ENCODE measurements around the gene THSD4.

THSD4 gene

DNA sequence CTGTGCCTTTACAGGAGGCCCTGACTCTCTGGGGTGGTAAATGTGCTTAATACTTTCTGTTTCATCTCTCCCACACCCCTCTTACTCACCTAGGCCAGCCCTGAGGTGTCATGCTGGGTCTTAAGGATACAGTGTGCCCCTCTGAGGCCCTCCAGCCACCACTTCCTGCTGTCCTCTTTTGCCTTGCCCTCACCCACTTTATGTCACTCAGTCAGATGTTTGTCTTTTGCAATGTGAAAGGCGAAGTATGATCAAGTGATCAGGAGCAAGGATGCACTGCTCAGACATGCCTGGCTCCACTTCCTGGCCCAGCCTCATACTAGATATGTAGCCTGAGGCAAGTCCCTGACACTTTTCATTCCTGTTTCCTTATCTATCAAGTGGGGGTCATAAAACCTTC lies 356.1 kb downstream of the THSD4 start:
- Histone ChIP-seq H3K27ac (ENCODE audit: low read length) (no peak overlapping the region), H3K9ac (ENCODE audit: low read length in 2 of 2) (no peak overlapping the region), H3K4me1 (ENCODE audit: control insufficient read depth, insufficient read depth, low read length) (no peaks in the 10 kb centered on the region), H3K9me3 (ENCODE audit: control insufficient read depth in 2 of 2, low read length in 2 of 2) (no peaks in the 10 kb centered on the region), H3K36me3 (ENCODE audit: control insufficient read depth in 2 of 2, insufficient read depth in 2 of 2, low read length in 2 of 2) (no peaks in the 10 kb centered on the region), H3K4me3 (ENCODE audit: low read length in 2 of 2) (no peak overlapping the region), H3K27me3 (ENCODE audit: control insufficient read depth in 1 of 2, insufficient read depth in 2 of 2, low read length in 2 of 2) (no peaks in the 10 kb centered on the region)

DNA sequence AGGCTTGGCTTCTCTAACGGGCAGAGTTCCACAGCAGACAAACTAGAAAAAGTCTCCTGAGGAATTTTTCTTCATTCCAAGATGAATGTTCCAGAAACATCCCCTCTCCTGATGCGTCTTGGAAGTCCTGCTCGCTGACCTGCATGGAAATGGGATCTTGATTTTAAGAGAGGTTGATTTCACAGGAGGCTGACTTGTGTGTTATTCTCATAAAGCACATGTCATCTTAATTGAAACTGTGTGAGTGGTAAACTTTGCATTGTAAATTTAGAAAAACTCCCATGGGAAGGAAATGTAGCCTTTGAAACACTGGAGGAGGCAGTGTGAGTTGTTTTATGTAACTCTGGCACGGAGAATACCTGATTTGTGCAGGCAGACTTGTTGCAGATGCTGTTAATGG lies 357.3 kb downstream of the THSD4 start:
- H3K4me1 ChIP-seq (ENCODE audit: control insufficient read depth, insufficient read depth, low read length), result no peaks in the 10 kb centered on the region
- H3K9ac ChIP-seq (ENCODE audit: low read length in 2 of 2), result no peak overlapping the region
- no peak overlapping the region for H3K4me3 ChIP-seq (ENCODE audit: low read length in 2 of 2)
- H3K27ac ChIP-seq (ENCODE audit: low read length), result no peak overlapping the region
- H3K9me3 ChIP-seq (ENCODE audit: control insufficient read depth in 2 of 2, low read length in 2 of 2), result no peaks in the 10 kb centered on the region
- H3K27me3 ChIP-seq (ENCODE audit: control insufficient read depth in 1 of 2, insufficient read depth in 2 of 2, low read length in 2 of 2), result no peaks in the 10 kb centered on the region
- H3K36me3 ChIP-seq (ENCODE audit: control insufficient read depth in 2 of 2, insufficient read depth in 2 of 2, low read length in 2 of 2), result no peaks in the 10 kb centered on the region

DNA sequence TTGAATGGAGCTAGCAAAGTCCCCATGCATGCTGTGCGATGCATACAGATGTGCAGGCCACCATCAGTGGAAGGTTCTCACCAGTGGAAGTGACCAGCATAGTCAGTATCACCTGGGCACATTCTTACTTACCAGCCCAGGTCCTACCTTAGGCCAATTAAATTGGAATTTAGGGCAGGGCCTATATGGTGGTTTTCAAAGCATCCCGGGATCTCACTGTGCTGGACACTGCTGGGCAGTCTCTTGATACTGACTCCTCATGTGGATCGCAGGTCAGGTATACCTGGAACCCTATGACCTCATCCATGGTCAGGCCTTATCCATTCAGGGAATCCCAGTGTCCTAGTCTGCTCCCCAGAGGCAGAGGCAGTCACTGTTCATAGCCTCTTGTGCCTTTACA lies 358.5 kb downstream of the THSD4 start:
- Histone ChIP-seq H3K27me3 (ENCODE audit: control insufficient read depth in 1 of 2, insufficient read depth in 2 of 2, low read length in 2 of 2) (no peaks in the 10 kb centered on the region), H3K36me3 (ENCODE audit: control insufficient read depth in 2 of 2, insufficient read depth in 2 of 2, low read length in 2 of 2) (no peaks in the 10 kb centered on the region)

DNA sequence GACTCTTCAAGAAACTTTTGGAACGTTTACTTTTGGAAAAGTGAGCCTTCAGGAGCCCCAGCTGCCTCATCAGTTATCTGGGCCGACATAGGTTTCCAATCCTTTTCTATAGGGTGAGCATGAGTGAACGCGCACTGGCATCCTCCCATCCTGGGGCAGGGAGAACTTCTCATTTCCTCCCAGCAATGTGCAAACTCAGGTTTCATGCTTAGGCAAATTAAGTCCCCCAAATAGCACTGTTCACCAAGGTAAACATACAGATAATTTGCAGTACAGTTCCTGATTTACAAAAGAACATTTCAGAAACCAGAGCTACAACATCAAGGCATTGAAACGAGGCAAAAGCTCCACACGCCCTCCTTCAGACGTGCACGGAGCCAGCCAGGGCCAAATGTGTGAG lies 361.6 kb downstream of the THSD4 start:
- no peaks in the 10 kb centered on the region for H3K36me3 ChIP-seq (ENCODE audit: control insufficient read depth in 2 of 2, insufficient read depth in 2 of 2, low read length in 2 of 2)
- H3K9me3 ChIP-seq (ENCODE audit: control insufficient read depth in 2 of 2, low read length in 2 of 2), result no peaks in the 10 kb centered on the region
- no peak overlapping the region for H3K27ac ChIP-seq (ENCODE audit: low read length)
- no peak overlapping the region for H3K4me3 ChIP-seq (ENCODE audit: low read length in 2 of 2)
- H3K27me3 ChIP-seq (ENCODE audit: control insufficient read depth in 1 of 2, insufficient read depth in 2 of 2, low read length in 2 of 2), result no peaks in the 10 kb centered on the region
- H3K4me1 ChIP-seq (ENCODE audit: control insufficient read depth, insufficient read depth, low read length), result no peaks in the 10 kb centered on the region
- no peak overlapping the region for H3K9ac ChIP-seq (ENCODE audit: low read length in 2 of 2)

More for the DNA sequence above, 358.5 kb downstream of the THSD4 start:
- no peak overlapping the region for H3K27ac ChIP-seq (ENCODE audit: low read length)
- H3K9me3 ChIP-seq (ENCODE audit: control insufficient read depth in 2 of 2, low read length in 2 of 2), result no peaks in the 10 kb centered on the region
- no peak overlapping the region for H3K9ac ChIP-seq (ENCODE audit: low read length in 2 of 2)
- no peak overlapping the region for H3K4me3 ChIP-seq (ENCODE audit: low read length in 2 of 2)
- H3K4me1 ChIP-seq (ENCODE audit: control insufficient read depth, insufficient read depth, low read length), result no peaks in the 10 kb centered on the region

DNA sequence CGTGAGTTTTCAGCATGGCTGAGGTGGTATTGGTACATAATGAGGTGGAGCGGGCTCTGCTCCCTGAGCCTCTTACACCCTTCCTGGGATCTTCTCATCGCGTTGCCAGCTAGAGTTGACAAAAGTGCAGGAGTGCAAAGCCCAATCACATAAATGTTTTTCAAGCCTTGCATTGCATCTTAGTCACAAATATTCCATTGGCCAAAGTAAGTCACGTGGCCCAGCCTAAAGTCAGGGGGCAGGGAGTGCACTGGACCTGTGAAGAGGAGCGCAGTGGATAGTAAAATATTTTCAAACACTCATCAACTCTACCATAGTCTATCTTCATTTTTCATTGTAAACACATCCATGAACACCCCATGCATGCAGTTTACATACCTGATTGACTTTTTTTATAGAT lies 365.3 kb downstream of the THSD4 start:
- Histone ChIP-seq H3K9me3 (ENCODE audit: control insufficient read depth in 2 of 2, low read length in 2 of 2) (no peaks in the 10 kb centered on the region), H3K4me3 (ENCODE audit: low read length in 2 of 2) (no peak overlapping the region), H3K9ac (ENCODE audit: low read length in 2 of 2) (no peak overlapping the region), H3K36me3 (ENCODE audit: control insufficient read depth in 2 of 2, insufficient read depth in 2 of 2, low read length in 2 of 2) (no peaks in the 10 kb centered on the region), H3K27ac (ENCODE audit: low read length) (no peak overlapping the region), H3K27me3 (ENCODE audit: control insufficient read depth in 1 of 2, insufficient read depth in 2 of 2, low read length in 2 of 2) (no peaks in the 10 kb centered on the region), H3K4me1 (ENCODE audit: control insufficient read depth, insufficient read depth, low read length) (no peaks in the 10 kb centered on the region)

DNA sequence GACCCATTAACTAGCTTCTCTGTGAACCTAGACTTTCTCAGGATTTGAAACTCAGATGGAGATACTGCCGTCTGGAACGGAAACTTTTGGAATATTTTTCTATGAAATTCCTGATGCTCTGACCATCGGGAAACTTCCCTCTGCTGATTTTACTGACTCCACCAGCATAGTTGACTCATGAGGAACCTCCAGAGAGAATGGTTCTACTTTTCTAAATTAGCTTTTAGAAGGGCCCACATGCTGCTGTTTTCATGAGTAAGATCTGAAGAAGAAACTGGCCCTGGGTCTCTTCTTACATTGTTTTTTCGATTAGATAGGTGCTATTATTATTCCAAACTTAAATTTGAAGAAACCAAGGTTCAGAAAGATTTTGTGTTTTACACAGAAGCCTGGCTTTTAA lies 368.8 kb downstream of the THSD4 start:
- no peak overlapping the region for H3K4me3 ChIP-seq (ENCODE audit: low read length in 2 of 2)
- no peaks in the 10 kb centered on the region for H3K36me3 ChIP-seq (ENCODE audit: control insufficient read depth in 2 of 2, insufficient read depth in 2 of 2, low read length in 2 of 2)
- H3K27ac ChIP-seq (ENCODE audit: low read length), result no peak overlapping the region
- no peaks in the 10 kb centered on the region for H3K4me1 ChIP-seq (ENCODE audit: control insufficient read depth, insufficient read depth, low read length)
- H3K27me3 ChIP-seq (ENCODE audit: control insufficient read depth in 1 of 2, insufficient read depth in 2 of 2, low read length in 2 of 2), result no peaks in the 10 kb centered on the region
- no peak overlapping the region for H3K9ac ChIP-seq (ENCODE audit: low read length in 2 of 2)
- H3K9me3 ChIP-seq (ENCODE audit: control insufficient read depth in 2 of 2, low read length in 2 of 2), result peaks cover 0 to 4% of the 10 kb centered on the region in 2 donors

DNA sequence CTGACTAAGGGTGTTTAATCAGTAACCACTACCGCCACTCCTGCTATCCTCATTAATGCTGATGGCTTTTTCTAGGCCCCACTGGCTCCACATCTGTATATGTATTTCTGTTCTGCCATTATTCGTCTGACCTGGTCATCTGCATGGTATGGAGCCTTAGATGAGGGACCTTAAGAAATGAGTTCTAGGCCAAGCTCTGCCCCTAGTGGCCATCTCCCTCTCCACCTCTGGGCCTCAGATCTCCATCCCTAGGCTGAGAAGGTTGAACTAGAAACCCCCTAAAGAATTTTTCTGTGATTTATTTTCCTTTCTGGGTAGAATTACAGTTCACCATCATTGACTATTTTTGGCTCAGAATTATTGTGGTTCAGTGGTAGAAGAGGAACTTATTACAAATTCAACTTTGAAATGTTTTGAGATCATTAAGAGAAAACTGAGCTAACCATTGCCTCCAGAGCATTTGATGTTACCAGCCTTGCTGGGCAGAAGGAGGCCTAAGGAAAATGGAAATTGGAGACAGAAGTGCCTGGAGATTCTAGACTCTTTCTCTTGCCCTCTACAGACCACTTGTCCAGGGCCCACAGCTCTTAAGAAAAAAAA lies 369.9 kb downstream of the THSD4 start:
- H3K27ac ChIP-seq (ENCODE audit: low read length), result no peak overlapping the region
- no peaks in the 10 kb centered on the region for H3K4me1 ChIP-seq (ENCODE audit: control insufficient read depth, insufficient read depth, low read length)
- H3K27me3 ChIP-seq (ENCODE audit: control insufficient read depth in 1 of 2, insufficient read depth in 2 of 2, low read length in 2 of 2), result no peaks in the 10 kb centered on the region
- no peak overlapping the region for H3K4me3 ChIP-seq (ENCODE audit: low read length in 2 of 2)
- H3K36me3 ChIP-seq (ENCODE audit: control insufficient read depth in 2 of 2, insufficient read depth in 2 of 2, low read length in 2 of 2), result no peaks in the 10 kb centered on the region
- H3K9ac ChIP-seq (ENCODE audit: low read length in 2 of 2), result no peak overlapping the region
- H3K9me3 ChIP-seq (ENCODE audit: control insufficient read depth in 2 of 2, low read length in 2 of 2), result peaks cover 0 to 4% of the 10 kb centered on the region in 2 donors

DNA sequence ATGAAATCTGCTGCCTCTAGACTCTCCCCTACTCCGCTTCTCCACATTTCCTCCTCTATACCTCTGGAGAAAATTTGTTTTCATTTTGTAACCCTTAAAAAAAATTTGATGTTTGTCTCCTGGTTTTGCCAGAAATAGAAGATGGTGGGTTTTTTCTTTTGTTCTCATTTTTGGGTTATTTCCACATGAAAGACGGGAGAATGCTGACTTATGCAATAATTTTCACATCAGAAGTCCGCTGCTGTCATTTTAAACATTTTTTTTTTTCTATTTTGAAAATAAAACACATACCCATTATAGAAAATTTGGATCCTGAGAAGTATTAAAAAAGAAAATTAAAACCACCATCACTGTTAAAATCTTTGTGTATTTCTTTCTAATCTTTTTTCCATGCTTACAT lies 374.3 kb downstream of the THSD4 start:
- no peak overlapping the region for H3K4me3 ChIP-seq (ENCODE audit: low read length in 2 of 2)
- no peaks in the 10 kb centered on the region for H3K36me3 ChIP-seq (ENCODE audit: control insufficient read depth in 2 of 2, insufficient read depth in 2 of 2, low read length in 2 of 2)
- no peak overlapping the region for H3K27ac ChIP-seq (ENCODE audit: low read length)
- no peaks in the 10 kb centered on the region for H3K27me3 ChIP-seq (ENCODE audit: control insufficient read depth in 1 of 2, insufficient read depth in 2 of 2, low read length in 2 of 2)
- no peak overlapping the region for H3K9ac ChIP-seq (ENCODE audit: low read length in 2 of 2)
- peaks cover 0 to 4% of the 10 kb centered on the region in 2 donors for H3K9me3 ChIP-seq (ENCODE audit: control insufficient read depth in 2 of 2, low read length in 2 of 2)
- no peaks in the 10 kb centered on the region for H3K4me1 ChIP-seq (ENCODE audit: control insufficient read depth, insufficient read depth, low read length)

DNA sequence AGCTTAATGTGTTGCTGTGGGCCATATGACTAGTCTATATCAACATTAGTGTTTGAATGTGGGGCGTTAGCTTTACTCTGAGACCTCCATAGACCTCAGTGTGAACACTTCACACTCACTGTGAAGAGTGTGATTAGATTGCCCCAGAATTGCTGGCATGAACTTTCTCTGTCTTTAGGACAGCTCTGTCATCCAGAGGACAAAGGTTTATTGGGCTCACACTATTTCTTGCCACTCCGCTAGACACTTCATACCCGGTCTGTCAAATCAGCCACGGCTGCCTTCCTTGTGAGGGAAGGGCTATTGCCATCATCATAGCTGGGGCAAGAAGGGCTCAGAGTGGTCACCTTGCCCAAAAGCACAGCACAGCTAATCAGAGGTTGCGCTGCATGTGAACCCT lies 378.3 kb downstream of the THSD4 start:
- Histone ChIP-seq H3K9me3 (ENCODE audit: control insufficient read depth in 2 of 2, low read length in 2 of 2) (no peaks in the 10 kb centered on the region), H3K27ac (ENCODE audit: low read length) (no peak overlapping the region), H3K4me3 (ENCODE audit: low read length in 2 of 2) (no peak overlapping the region), H3K4me1 (ENCODE audit: control insufficient read depth, insufficient read depth, low read length) (peaks cover 3% of the 10 kb centered on the region), H3K9ac (ENCODE audit: low read length in 2 of 2) (no peak overlapping the region), H3K27me3 (ENCODE audit: control insufficient read depth in 1 of 2, insufficient read depth in 2 of 2, low read length in 2 of 2) (no peaks in the 10 kb centered on the region), H3K36me3 (ENCODE audit: control insufficient read depth in 2 of 2, insufficient read depth in 2 of 2, low read length in 2 of 2) (no peaks in the 10 kb centered on the region)

DNA sequence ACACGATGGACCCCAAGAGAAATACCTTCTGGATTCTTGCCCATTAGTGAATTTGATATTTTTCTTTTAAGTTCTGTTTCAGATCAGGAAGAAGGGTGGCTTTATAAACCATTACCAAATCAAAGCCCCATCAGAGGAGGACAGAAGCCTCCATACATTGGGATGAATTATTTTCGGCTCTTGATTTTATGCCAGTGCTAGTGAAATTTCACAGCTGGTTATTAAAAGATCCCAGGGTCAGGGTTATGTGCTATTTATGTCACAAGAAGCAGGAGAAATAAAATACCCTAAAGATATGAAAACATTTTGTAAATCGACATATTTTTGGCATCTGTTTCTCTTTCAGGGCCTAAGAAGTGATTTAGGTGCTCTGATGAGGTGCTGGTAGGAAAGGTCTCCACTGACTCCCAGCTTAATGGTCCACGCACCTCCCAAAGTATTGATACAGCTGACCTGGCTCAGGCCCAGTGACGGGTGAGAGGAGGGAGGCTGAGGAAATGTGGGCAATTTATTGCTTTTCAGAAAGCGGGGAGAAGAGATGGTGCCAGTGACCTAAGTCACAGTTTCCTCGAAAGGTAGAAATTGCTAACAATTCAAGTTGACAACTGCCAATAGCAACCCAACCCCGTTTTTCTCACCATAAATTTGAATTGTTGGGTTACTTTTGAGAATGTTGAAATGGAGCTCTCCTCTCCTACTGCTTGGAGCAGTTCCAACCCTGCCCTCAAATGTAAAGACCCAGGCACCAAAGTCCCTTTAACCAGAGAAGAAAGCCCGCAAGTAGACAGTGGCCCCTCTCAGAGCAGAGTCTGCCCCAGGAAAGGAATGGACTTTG lies 379.5 kb downstream of the THSD4 start:
- Histone ChIP-seq H3K27me3 (ENCODE audit: control insufficient read depth in 1 of 2, insufficient read depth in 2 of 2, low read length in 2 of 2) (no peaks in the 10 kb centered on the region), H3K27ac (ENCODE audit: low read length) (no peak overlapping the region), H3K4me3 (ENCODE audit: low read length in 2 of 2) (no peak overlapping the region), H3K9ac (ENCODE audit: low read length in 2 of 2) (no peak overlapping the region), H3K36me3 (ENCODE audit: control insufficient read depth in 2 of 2, insufficient read depth in 2 of 2, low read length in 2 of 2) (no peaks in the 10 kb centered on the region), H3K9me3 (ENCODE audit: control insufficient read depth in 2 of 2, low read length in 2 of 2) (no peaks in the 10 kb centered on the region), H3K4me1 (ENCODE audit: control insufficient read depth, insufficient read depth, low read length) (peaks cover 3% of the 10 kb centered on the region)

DNA sequence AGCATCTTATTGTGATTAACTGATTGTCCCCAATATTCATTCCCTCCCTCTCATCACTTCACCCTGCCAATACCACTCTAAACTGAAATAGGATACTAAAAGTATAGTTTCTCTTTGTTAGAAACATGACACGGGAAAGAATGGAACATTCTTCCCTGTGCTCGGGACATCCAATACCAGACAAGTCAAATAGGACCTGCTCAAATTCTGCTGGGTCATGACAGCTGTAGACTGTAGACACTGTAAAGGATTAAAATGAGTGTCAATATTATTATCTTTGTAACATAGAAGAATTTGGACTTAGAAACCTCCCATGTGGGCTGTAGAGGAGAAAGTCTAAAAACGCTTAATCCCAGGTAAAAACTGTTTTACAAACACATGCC lies 380.1 kb downstream of the THSD4 start:
- H3K9me3 ChIP-seq (ENCODE audit: control insufficient read depth in 2 of 2, low read length in 2 of 2), result no peaks in the 10 kb centered on the region
- no peak overlapping the region for H3K27ac ChIP-seq (ENCODE audit: low read length)
- H3K36me3 ChIP-seq (ENCODE audit: control insufficient read depth in 2 of 2, insufficient read depth in 2 of 2, low read length in 2 of 2), result no peaks in the 10 kb centered on the region
- H3K9ac ChIP-seq (ENCODE audit: low read length in 2 of 2), result no peak overlapping the region
- H3K4me3 ChIP-seq (ENCODE audit: low read length in 2 of 2), result no peak overlapping the region
- no peaks in the 10 kb centered on the region for H3K27me3 ChIP-seq (ENCODE audit: control insufficient read depth in 1 of 2, insufficient read depth in 2 of 2, low read length in 2 of 2)
- H3K4me1 ChIP-seq (ENCODE audit: control insufficient read depth, insufficient read depth, low read length), result peaks cover 3% of the 10 kb centered on the region

All from stomach smooth muscle (tissue), 2 donors.